AG09319 (cell line): Measurements from ENCODE around the gene AOC3.

Experiments used
- DNase-seq: peaks from one replicate; pipeline ENCODE4 v3.0.0-alpha.2; 2010; ENCODE audit warnings: low read depth; ENCODE audit errors: extremely low read depth
- CTCF ChIP-seq: IDR thresholded peaks from 2 replicates; pipeline ENCODE4 v1.5.1; 2011; ENCODE audit warnings: low read depth, mild to moderate bottlenecking, inconsistent platforms, low read length, moderate library complexity

Gene AOC3

DNA sequence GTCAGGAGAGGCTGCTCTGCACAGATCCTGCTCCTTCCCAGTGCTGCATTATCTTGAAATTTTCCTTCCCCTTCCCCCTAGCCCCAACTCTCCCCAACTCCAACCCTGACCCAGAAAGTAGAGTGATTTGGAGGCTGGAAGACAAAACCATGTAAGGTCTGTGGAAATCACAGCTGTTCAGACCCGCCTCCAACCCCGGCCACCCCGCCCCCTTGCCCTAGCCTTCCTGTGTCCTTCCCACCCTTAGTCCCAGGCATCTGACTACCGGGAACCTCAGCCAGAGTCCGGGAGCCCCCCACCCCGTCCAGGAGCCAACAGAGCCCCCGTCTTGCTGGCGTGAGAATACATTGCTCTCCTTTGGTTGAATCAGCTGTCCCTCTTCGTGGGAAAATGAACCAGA lies at the start of gene AOC3:
Gene AOC3, plus strand, starts transcription at position 246 of the 400 bp plus-strand sequence. Its CDS starts 145 bp downstream, at position 391.
- no peak for DNase-seq
- no peak for TF ChIP-seq CTCF

- DNase-seq: no peak
- no peak for TF ChIP-seq CTCF
These were observed 47.7 kb upstream of the AOC3 start for GRCh38 chr17:42803074-42803883.

GRCh38 chr17:42804918-42805367 lies 46.1 kb upstream of the AOC3 start:
- DNase-seq: no peak
- TF ChIP-seq CTCF: no peak

GRCh38 chr17:42806249-42806648 lies 44.8 kb upstream of the AOC3 start:
- no peak for TF ChIP-seq CTCF
- DNase-seq: no peak

DNA sequence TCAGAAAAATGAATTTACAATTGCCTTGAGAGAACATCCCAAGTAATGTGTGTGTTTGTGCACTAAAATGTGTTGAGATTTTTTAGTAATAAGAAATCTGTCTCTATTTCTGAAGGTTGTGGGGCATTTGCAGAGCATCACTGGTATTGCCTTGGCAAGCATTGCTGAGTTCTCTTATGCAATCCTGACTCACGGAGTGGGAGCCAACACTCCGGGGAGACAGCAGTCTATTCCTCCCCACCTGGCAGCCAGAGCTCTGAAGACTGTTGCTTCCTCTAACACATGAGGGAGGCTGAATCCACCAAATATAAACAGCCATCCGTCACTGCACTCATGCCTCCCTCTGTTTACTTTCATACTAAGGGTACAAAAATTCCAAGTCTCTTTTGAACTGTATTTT lies 41.7 kb upstream of the AOC3 start:
- TF ChIP-seq CTCF: no peak
- DNase-seq: peak; percentile 61

DNA sequence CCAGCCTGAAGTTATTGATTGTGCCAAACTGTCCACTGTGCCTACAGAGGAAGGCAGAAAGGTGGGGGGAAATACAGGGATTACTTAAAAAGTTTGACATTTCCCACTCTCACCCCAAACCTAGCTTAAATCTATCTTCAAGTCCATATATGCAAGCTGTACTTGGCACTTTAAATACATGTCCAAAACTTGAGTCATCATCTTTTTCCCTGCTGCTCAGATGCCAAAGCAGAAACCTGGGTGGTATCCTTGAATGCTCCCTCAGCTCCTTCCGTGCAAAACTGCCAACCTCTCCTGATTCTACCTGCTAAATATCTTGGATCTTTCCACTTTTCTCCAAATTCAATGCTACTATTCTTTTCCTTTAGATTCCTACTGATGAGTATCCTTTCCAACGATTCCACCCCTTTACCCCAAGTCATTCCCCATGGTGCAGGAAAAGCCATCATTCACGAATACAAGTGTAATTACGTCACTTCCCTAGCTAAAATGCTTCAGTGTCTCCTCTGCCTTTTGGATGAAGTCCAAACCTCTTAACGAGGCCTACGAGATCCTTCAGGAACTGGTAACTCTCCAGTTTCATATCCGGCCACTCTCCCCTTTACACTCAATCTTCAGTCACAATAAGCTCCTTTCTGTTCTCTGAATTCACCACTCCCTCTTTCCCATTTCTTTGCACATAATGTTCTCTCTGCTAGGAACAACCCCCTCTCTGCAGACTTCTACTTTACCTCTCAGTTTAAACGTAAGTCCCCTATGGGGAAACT lies 36.2 kb upstream of the AOC3 start:
- no peak for DNase-seq
- TF ChIP-seq CTCF: no peak

- DNase-seq: no peak
- no peak for TF ChIP-seq CTCF
These were observed 33.1 kb upstream of the AOC3 start for GRCh38 chr17:42817866-42818265.
